ENCODE results near the gene CAMTA1.

The CAMTA1 gene

DNA sequence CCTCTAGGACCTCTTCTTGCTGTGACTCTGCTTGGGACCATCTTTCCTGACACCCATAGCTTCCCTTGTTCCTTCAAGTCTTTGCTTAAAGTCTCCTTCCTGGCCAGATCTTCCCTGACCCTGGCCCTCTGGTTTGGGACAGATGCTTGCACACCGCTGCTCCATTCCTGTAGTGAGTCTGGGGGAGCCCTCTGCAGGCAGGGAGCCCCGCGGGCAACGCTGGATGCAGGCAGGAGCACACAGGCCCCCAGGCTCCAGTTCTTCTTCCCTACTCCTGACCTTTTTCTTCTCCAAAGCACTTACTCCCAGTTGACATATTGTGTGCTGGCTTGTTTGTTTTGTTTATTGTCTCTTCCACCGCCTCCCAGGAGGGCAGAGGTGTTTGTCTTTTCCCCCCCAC lies 413.4 kb downstream of the CAMTA1 start:
- H3K36me3 ChIP-seq (ENCODE audit: low read length) = no peaks in the 10 kb centered on the region
- H3K4me3 ChIP-seq (ENCODE audit: insufficient read depth, low read length, poor library complexity, severe bottlenecking) = no peak overlapping the region
- no peaks in the 10 kb centered on the region for H3K9me3 ChIP-seq (ENCODE audit: insufficient read depth, low read length)
- no peaks in the 10 kb centered on the region for H3K79me2 ChIP-seq (ENCODE audit: insufficient read depth, low read length)
- H3K4me2 ChIP-seq (ENCODE audit: low read depth, low read length, poor library complexity, severe bottlenecking) = no peak overlapping the region
- no peaks in the 10 kb centered on the region for H4K20me1 ChIP-seq (ENCODE audit: low read depth, low read length)
- no peak overlapping the region for H2AFZ ChIP-seq (ENCODE audit: low read depth, low read length, severe bottlenecking)
- TF ChIP-seq EZH2phosphoT487 (conservative IDR thresholded peaks at IDR 0.05; ENCODE audit: low read length) = no peak
- no peak for TF ChIP-seq CTCF (IDR thresholded peaks at IDR 0.05; ENCODE audit: insufficient read depth, low read length, poor library complexity, severe bottlenecking)
- no peaks in the 10 kb centered on the region for H3K9me2 ChIP-seq (replicated peaks; ENCODE audit: insufficient read depth, low read length)
- no peaks in the 10 kb centered on the region for H3K27me3 ChIP-seq (ENCODE audit: low read length)
- H3K9ac ChIP-seq (ENCODE audit: low read length) = no peak overlapping the region
- no peaks in the 10 kb centered on the region for H3F3A ChIP-seq (ENCODE audit: insufficient read depth)
- H3K27ac ChIP-seq (ENCODE audit: low read depth, low read length) = no peak overlapping the region

DNA sequence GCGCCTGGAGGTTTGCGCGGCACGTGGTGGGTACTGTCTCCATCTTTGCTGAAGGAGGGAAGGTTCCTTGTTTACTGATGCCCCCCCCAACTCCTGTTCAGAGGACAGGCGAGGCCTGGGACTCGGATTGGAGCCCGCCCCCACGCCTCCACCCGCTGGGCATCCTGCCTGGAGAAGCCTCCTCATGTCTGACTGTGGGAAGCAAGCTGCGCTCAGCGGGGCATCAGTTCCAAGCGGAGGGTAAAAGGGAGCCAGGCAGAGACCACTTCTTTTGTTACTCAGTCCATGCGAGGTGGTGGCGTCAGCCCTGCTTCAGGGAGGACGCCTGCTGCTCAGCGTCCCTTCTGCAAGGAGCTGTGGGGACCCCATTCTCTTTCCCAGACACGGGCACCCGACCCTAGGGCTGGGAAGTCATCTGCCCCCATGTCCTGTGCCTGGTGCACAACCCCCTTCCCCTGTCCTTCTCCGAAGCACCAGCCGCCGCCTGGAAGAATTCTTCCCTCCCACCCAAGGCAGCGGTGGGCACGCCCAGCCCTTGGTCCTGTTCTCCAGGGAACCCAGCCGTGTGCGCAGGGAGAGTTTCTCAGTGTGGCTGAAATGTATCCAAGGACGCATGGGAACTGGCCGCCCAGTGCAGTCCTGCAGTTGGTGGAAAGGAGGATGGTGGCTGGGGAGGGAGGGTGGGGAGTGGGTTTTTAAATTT lies 414.0 kb downstream of the CAMTA1 start:
- Histone ChIP-seq H3K27me3 (ENCODE audit: low read length) (no peaks in the 10 kb centered on the region), H4K20me1 (ENCODE audit: low read depth, low read length) (no peaks in the 10 kb centered on the region), H3K9me3 (ENCODE audit: insufficient read depth, low read length) (no peaks in the 10 kb centered on the region), H3K79me2 (ENCODE audit: insufficient read depth, low read length) (no peaks in the 10 kb centered on the region), H3K4me3 (ENCODE audit: insufficient read depth, low read length, poor library complexity, severe bottlenecking) (no peak overlapping the region), H3F3A (ENCODE audit: insufficient read depth) (no peaks in the 10 kb centered on the region), H2AFZ (ENCODE audit: low read depth, low read length, severe bottlenecking) (no peak overlapping the region), H3K9me2 (replicated peaks; ENCODE audit: insufficient read depth, low read length) (no peaks in the 10 kb centered on the region), H3K27ac (ENCODE audit: low read depth, low read length) (no peak overlapping the region), H3K36me3 (ENCODE audit: low read length) (no peaks in the 10 kb centered on the region), H3K4me2 (ENCODE audit: low read depth, low read length, poor library complexity, severe bottlenecking) (no peak overlapping the region), H3K9ac (ENCODE audit: low read length) (no peak overlapping the region)
- TF ChIP-seq EZH2phosphoT487 (conservative IDR thresholded peaks at IDR 0.05; ENCODE audit: low read length) (no peak), CTCF (IDR thresholded peaks at IDR 0.05; ENCODE audit: insufficient read depth, low read length, poor library complexity, severe bottlenecking) (no peak)

DNA sequence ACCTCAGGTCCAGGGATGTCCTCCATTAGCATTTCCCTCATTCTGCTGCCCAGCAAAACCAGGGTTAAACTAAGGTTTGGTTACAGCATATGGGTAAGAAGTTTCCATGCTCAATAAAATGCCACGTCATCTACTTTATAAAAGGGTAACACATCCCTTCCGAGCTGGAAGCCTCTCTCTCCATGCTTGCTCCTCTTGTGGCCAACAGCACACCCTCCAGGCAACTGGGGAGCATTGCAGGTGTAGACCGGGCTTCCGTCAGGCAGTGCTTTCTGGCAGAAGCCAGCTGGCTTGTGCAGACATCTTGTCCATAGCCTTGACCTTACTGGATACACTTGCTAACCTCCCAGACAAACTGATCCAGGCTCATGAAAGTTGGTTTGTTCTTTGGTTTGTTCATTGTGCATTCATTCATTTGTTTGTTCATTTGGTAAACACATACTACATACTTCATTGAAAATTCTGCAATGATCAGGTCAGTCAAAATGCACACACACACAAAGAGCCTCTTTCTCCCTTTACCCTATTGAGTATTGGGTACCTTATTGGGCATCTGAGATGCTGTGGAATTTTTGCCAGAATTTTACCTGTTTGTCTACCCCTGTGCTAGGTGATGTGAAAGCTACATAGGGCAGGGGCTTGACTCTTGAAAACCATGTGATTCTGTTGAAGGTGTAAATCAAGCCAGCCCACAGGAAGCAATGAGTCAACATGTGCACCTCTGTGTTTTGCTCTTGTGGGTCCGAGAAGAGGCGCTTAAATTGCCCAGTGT lies 422.8 kb downstream of the CAMTA1 start:
- H2AFZ ChIP-seq (ENCODE audit: low read depth, low read length, severe bottlenecking) = no peak overlapping the region
- H3K9me2 ChIP-seq (replicated peaks; ENCODE audit: insufficient read depth, low read length) = no peaks in the 10 kb centered on the region
- H3F3A ChIP-seq (ENCODE audit: insufficient read depth) = no peaks in the 10 kb centered on the region
- no peak overlapping the region for H3K9ac ChIP-seq (ENCODE audit: low read length)
- no peaks in the 10 kb centered on the region for H3K9me3 ChIP-seq (ENCODE audit: insufficient read depth, low read length)
- H3K27me3 ChIP-seq (ENCODE audit: low read length) = no peaks in the 10 kb centered on the region
- no peaks in the 10 kb centered on the region for H4K20me1 ChIP-seq (ENCODE audit: low read depth, low read length)
- no peak overlapping the region for H3K27ac ChIP-seq (ENCODE audit: low read depth, low read length)
- TF ChIP-seq CTCF (IDR thresholded peaks at IDR 0.05; ENCODE audit: insufficient read depth, low read length, poor library complexity, severe bottlenecking) (peak; percentile 43), EZH2phosphoT487 (conservative IDR thresholded peaks at IDR 0.05; ENCODE audit: low read length) (no peak)
- H3K79me2 ChIP-seq (ENCODE audit: insufficient read depth, low read length) = no peaks in the 10 kb centered on the region
- H3K4me3 ChIP-seq (ENCODE audit: insufficient read depth, low read length, poor library complexity, severe bottlenecking) = no peak overlapping the region
- H3K4me2 ChIP-seq (ENCODE audit: low read depth, low read length, poor library complexity, severe bottlenecking) = no peak overlapping the region
- H3K36me3 ChIP-seq (ENCODE audit: low read length) = no peaks in the 10 kb centered on the region

Data from SU-DHL-6 (cell line).